WERI-Rb-1 (cell line): Measurements from ENCODE around the gene CAMTA1.

ENCODE experiments used
- DNase-seq: peaks from one replicate; pipeline ENCODE4 v3.0.0-alpha.2; 2020
- H3K27ac ChIP-seq: fragments of 250-450 bp; sonication (Bioruptor Pico); 2 replicates; pipeline ENCODE4 v1.5.1; 2020; ENCODE audit warnings: mild to moderate bottlenecking, moderate library complexity
- H3K27me3 ChIP-seq: fragments of 250-450 bp; sonication (Bioruptor Pico); 2 replicates; pipeline ENCODE4 v1.5.1; 2021; ENCODE audit warnings: mild to moderate bottlenecking, low read depth, moderate library complexity; ENCODE audit not compliant: insufficient read depth, severe bottlenecking
- H3K36me3 ChIP-seq: fragments of 250-450 bp; sonication (Bioruptor Pico); 2 replicates; pipeline ENCODE4 v1.5.1; 2020; ENCODE audit warnings: mild to moderate bottlenecking, moderate library complexity
- H3K4me3 ChIP-seq: 2 replicates; pipeline ENCODE4 v1.5.1; 2011; ENCODE audit warnings: low read depth, mild to moderate bottlenecking, control low read depth, low read length
- H3K9me3 ChIP-seq: fragments of 250-450 bp; sonication (Bioruptor Pico); 2 replicates; pipeline ENCODE4 v1.5.1; 2021; ENCODE audit warnings: mild to moderate bottlenecking, moderate library complexity; ENCODE audit not compliant: severe bottlenecking
- CTCF ChIP-seq: IDR thresholded peaks from 2 replicates; pipeline ENCODE4 v1.5.1; 2011; ENCODE audit warnings: low read depth, mild to moderate bottlenecking, control low read depth, inconsistent platforms, low read length

CAMTA1 gene

GRCh38 chr1:7441143-7441841 is 656.0 kb downstream of the CAMTA1 start:
- no peaks in the 10 kb centered on the region for H3K27me3 ChIP-seq
- TF ChIP-seq CTCF = no peak
- no peak for DNase-seq

GRCh38 chr1:7442036-7442435 is 656.8 kb downstream of the CAMTA1 start:
- DNase-seq = no peak
- no peak for TF ChIP-seq CTCF
- H3K4me3 ChIP-seq = no peak overlapping the region
- H3K36me3 ChIP-seq = no peaks in the 10 kb centered on the region
- peaks cover 3% of the 10 kb centered on the region for H3K9me3 ChIP-seq
- H3K27me3 ChIP-seq = no peaks in the 10 kb centered on the region
- H3K27ac ChIP-seq = no peak overlapping the region

More at GRCh38 chr1:7441143-7441841, 656.0 kb downstream of the CAMTA1 start:
- Histone ChIP-seq H3K27ac (no peak overlapping the region; the same call in 1 of the 2 replicates), H3K4me3 (no peak overlapping the region), H3K36me3 (no peaks in the 10 kb centered on the region), H3K9me3 (peaks cover 3% of the 10 kb centered on the region)

GRCh38 chr1:7442918-7443317 is 657.7 kb downstream of the CAMTA1 start:
- Histone ChIP-seq H3K4me3 (no peak overlapping the region), H3K36me3 (no peaks in the 10 kb centered on the region), H3K9me3 (peaks cover 3% of the 10 kb centered on the region), H3K27me3 (no peaks in the 10 kb centered on the region), H3K27ac (no peak overlapping the region)
- DNase-seq = no peak
- no peak for TF ChIP-seq CTCF

- no peak overlapping the region for H3K4me3 ChIP-seq
- H3K27ac ChIP-seq = no peak overlapping the region
- DNase-seq = no peak
- peaks cover 3% of the 10 kb centered on the region for H3K9me3 ChIP-seq
- H3K36me3 ChIP-seq = no peaks in the 10 kb centered on the region
- no peaks in the 10 kb centered on the region for H3K27me3 ChIP-seq
- TF ChIP-seq CTCF = no peak
Measured at GRCh38 chr1:7444363-7444762, 659.1 kb downstream of the CAMTA1 start.

- Histone ChIP-seq H3K27ac (no peak overlapping the region), H3K27me3 (no peaks in the 10 kb centered on the region), H3K4me3 (no peak overlapping the region), H3K36me3 (no peaks in the 10 kb centered on the region), H3K9me3 (peaks cover 3% of the 10 kb centered on the region)
- no peak for TF ChIP-seq CTCF
- no peak for DNase-seq
Measured at GRCh38 chr1:7447093-7447492, 661.8 kb downstream of the CAMTA1 start.

GRCh38 chr1:7447736-7448135 is 662.5 kb downstream of the CAMTA1 start:
- H3K27me3 ChIP-seq = no peaks in the 10 kb centered on the region
- DNase-seq = no peak

More at GRCh38 chr1:7447736-7448135, 662.5 kb downstream of the CAMTA1 start:
- H3K4me3 ChIP-seq = no peak overlapping the region
- peaks cover under 1% of the 10 kb centered on the region for H3K9me3 ChIP-seq
- no peak overlapping the region; the same call in 1 of the 2 replicates for H3K27ac ChIP-seq
- H3K36me3 ChIP-seq = no peaks in the 10 kb centered on the region
- no peak for TF ChIP-seq CTCF
